ENCODE results near the gene MYLK4. TPM values are rescaled to one million over a fixed set of nuclear protein-coding genes. Genes with fewer than 3 reads are reported as not detected.

The MYLK4 gene
- total RNA-seq, 1 donor from 2014 or later = 0.97 TPM

- TF ChIP-seq, protein P1, sequence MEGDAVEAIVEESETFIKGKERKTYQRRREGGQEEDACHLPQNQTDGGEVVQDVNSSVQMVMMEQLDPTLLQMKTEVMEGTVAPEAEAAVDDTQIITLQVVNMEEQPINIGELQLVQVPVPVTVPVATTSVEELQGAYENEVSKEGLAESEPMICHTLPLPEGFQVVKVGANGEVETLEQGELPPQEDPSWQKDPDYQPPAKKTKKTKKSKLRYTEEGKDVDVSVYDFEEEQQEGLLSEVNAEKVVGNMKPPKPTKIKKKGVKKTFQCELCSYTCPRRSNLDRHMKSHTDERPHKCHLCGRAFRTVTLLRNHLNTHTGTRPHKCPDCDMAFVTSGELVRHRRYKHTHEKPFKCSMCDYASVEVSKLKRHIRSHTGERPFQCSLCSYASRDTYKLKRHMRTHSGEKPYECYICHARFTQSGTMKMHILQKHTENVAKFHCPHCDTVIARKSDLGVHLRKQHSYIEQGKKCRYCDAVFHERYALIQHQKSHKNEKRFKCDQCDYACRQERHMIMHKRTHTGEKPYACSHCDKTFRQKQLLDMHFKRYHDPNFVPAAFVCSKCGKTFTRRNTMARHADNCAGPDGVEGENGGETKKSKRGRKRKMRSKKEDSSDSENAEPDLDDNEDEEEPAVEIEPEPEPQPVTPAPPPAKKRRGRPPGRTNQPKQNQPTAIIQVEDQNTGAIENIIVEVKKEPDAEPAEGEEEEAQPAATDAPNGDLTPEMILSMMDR (IDR thresholded peaks at IDR 0.05; ENCODE audit: unreplicated experiment) = no peak
- no peak overlapping the region for H3K27ac Mint-ChIP-seq (ENCODE audit: unreplicated experiment)
- H3K4me3 Mint-ChIP-seq (ENCODE audit: unreplicated experiment) = no peak overlapping the region
Observed at GRCh38 chr6:2716936-2717700, 33.6 kb downstream of the MYLK4 start.

DNA sequence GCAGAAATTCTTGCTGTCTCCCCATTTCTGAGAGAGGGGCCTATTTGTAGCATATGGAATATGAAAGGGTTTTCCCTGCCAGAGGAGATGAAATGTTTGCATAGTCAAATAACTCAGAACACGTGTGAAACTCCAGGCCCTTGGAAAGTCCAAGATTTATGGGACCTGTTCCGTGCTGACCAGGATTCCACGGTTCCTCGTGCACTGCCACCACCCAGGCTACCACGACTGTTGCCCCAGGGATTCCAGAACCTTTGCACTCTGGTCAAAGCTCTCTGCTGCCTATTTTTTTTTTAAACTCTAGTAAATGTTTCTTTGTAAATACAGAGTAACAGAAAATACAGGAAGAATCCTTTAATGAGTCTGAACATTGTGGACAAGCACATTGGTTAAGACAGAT, 35.0 kb downstream of the MYLK4 start:
- H3K27ac Mint-ChIP-seq (ENCODE audit: unreplicated experiment) = no peak overlapping the region

More at GRCh38 chr6:2716936-2717700, 33.6 kb downstream of the MYLK4 start:
- DNase-seq (ENCODE audit: low spot score) = no peak
- H3K36me3 Mint-ChIP-seq (ENCODE audit: low read depth, unreplicated experiment) = peaks cover 4% of the 10 kb centered on the region
- no peaks in the 10 kb centered on the region for H3K27me3 Mint-ChIP-seq (ENCODE audit: unreplicated experiment)
- no peaks in the 10 kb centered on the region for H3K4me1 Mint-ChIP-seq (ENCODE audit: unreplicated experiment)
- H3K9me3 Mint-ChIP-seq (ENCODE audit: unreplicated experiment) = no peaks in the 10 kb centered on the region

DNA sequence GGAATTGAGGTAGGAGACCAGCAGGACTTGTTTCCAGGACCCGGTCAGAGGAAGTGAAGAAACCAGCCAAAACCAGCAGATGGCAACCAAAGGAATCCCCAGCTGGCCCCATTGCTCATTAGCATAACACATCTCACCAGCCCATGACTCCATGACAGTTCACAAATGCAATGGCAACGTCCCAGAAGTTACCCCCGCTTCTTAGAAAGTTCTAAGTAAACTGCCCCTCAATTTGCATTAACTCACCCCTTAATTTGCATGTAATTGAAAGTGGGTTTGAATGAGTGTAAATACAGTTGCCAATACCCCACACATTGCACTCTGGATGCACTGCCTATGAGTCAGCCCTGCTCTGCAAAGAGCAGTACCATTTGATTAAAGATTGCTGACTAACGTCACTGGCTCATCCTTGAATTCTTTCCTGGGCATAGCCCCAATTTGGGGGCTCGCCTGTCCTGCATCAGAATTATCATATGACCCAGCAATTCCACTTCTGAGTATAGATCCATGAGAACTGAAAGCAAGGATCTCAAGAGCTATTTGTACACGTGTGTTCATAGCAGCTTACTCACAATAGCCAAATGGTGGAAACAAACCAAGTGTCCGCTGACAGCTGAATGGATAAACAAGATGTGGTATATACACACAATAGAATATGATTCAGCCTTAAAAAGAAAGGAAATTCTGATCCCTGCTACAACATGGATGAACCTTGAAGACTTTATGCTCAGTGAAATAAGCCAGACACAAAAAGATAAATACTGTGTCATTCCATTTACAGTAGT, 36.4 kb downstream of the MYLK4 start:
- peaks cover 8% of the 10 kb centered on the region for H3K36me3 Mint-ChIP-seq (ENCODE audit: low read depth, unreplicated experiment)
- H3K27ac Mint-ChIP-seq (ENCODE audit: unreplicated experiment) = no peak overlapping the region
- no peaks in the 10 kb centered on the region for H3K27me3 Mint-ChIP-seq (ENCODE audit: unreplicated experiment)
- no peak overlapping the region for H3K4me3 Mint-ChIP-seq (ENCODE audit: unreplicated experiment)
- TF ChIP-seq, protein P1 (IDR thresholded peaks at IDR 0.05; ENCODE audit: unreplicated experiment) = no peak
- no peak for DNase-seq (ENCODE audit: low spot score)
- H3K4me1 Mint-ChIP-seq (ENCODE audit: unreplicated experiment) = no peaks in the 10 kb centered on the region
- no peaks in the 10 kb centered on the region for H3K9me3 Mint-ChIP-seq (ENCODE audit: unreplicated experiment)

More for the DNA sequence above, 35.0 kb downstream of the MYLK4 start:
- H3K27me3 Mint-ChIP-seq (ENCODE audit: unreplicated experiment) = no peaks in the 10 kb centered on the region
- no peak overlapping the region for H3K4me3 Mint-ChIP-seq (ENCODE audit: unreplicated experiment)
- TF ChIP-seq, protein P1 (IDR thresholded peaks at IDR 0.05; ENCODE audit: unreplicated experiment) = no peak
- no peaks in the 10 kb centered on the region for H3K9me3 Mint-ChIP-seq (ENCODE audit: unreplicated experiment)
- peaks cover 8% of the 10 kb centered on the region for H3K36me3 Mint-ChIP-seq (ENCODE audit: low read depth, unreplicated experiment)
- no peaks in the 10 kb centered on the region for H3K4me1 Mint-ChIP-seq (ENCODE audit: unreplicated experiment)
- DNase-seq (ENCODE audit: low spot score) = no peak

- Mint-ChIP-seq H3K9me3 (ENCODE audit: unreplicated experiment) (no peaks in the 10 kb centered on the region), H3K4me1 (ENCODE audit: unreplicated experiment) (no peaks in the 10 kb centered on the region), H3K27me3 (ENCODE audit: unreplicated experiment) (no peaks in the 10 kb centered on the region), H3K4me3 (ENCODE audit: unreplicated experiment) (no peak overlapping the region), H3K36me3 (ENCODE audit: low read depth, unreplicated experiment) (peaks cover 8% of the 10 kb centered on the region), H3K27ac (ENCODE audit: unreplicated experiment) (no peak overlapping the region)
- no peak for DNase-seq (ENCODE audit: low spot score)
- TF ChIP-seq, protein P1 (IDR thresholded peaks at IDR 0.05; ENCODE audit: unreplicated experiment) = no peak
Observed at GRCh38 chr6:2713473-2714110, 37.1 kb downstream of the MYLK4 start.
